CD4-positive, alpha-beta T cell treated with Interleukin-2 at 100 ng/mL for 4 hours (primary cell): ENCODE measurements around the gene EFNA4.

Source experiments
- DNase-seq: peaks from one replicate; pipeline ENCODE4 v3.0.0-alpha.2; 2020; ENCODE audit warnings: low spot score

Gene EFNA4

DNA sequence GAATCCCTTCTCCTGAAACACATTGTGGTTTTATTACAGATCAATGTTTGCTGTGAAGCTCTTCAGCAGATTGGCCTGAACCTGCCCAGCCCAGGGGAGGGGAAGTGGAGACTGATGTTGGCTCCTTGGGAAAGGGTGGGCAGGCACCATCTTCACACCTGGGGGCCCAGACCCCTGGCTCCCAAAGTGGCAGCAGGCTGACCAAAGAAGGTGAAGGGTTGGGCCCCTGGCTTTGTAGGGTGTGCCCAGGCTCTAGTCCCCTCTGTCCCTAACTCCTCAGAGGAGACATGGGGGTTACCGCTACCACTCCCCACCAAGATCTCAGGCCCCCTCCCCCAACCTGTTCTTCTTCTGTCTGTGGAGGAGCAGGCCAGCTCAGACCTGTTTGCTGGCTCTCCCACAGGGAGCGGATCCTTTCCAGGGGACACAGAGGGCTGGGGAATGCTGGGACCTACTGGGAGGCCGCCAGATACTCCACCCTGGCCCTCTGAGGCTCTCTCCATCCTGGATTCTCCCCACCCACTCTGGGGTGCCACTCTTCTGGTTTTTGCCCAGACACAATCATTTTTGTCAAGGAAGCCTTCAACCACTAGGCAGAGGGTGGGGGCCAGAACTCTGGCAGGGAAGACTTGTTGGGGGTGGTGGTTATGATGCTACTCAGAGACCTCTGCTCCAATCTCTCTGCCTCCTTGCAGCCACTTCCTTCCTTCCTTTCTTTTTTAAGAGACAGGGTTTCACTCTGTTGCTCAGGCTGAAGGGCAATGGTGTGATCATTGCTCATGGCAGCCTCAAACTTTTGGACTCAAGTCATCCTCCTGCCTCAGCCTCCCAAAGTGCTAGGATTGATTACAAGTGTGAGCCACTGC lies 10.1 kb downstream of the EFNA4 start:
- DNase-seq = no peak

DNA sequence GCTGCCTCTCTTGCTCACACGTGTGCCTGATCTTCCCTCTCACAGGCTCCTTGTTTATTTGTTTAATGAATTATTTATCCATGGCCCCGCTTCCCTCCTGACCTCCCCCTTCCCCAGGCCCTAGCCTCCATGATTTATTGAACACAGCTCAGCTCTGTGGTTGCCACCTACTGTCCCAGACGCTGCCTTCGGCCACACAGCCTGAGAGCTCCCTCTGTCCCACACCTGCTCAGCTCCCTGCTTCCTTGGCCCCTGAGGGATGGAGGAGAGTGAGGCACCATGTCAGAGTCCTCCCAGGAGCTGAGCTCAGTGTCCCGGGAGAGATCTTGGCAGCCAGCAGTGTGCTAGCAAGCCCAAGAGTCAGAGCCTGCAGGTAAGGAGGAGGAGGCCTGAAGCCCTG lies 12.0 kb downstream of the EFNA4 start:
- DNase-seq = no peak

DNA sequence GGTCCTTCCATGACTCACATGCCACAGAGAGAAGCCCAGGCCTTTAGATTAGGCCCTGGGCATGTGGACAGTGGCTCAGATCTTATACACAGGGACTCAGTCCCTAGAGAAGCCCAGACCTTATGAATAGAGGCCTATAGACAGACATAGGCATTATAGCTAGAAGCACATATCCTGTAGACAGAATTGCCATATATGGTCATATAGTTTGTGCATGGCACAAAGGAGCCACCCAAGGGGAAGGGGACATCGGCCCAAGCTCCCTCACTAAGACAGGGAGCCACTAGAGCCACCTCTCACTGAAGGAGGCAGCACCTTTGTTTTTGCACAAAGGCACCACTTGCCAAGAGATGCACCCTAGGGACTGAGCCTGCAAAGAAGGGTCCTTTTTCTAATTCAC lies 12.8 kb downstream of the EFNA4 start:
- no peak for DNase-seq

DNA sequence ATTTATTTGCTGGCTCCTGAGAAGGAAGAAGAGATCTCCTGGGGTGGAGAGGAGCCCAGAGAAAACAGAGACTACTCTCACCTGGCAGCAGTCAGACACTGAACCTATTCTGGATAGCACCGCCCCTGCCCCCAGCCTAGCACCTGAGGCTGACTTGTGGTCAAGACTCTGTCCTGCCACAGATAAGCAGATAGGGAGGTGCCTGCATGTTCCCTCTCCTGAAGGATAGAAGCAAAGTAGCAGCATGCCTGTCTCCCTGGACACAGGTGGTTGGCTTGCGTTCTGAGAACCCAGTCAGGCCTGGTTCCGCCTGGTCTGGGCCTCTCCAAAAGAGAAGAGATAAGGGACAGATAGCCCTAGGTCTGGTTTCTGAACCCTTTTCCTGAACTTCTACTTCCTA lies 13.8 kb downstream of the EFNA4 start:
- no peak for DNase-seq

DNA sequence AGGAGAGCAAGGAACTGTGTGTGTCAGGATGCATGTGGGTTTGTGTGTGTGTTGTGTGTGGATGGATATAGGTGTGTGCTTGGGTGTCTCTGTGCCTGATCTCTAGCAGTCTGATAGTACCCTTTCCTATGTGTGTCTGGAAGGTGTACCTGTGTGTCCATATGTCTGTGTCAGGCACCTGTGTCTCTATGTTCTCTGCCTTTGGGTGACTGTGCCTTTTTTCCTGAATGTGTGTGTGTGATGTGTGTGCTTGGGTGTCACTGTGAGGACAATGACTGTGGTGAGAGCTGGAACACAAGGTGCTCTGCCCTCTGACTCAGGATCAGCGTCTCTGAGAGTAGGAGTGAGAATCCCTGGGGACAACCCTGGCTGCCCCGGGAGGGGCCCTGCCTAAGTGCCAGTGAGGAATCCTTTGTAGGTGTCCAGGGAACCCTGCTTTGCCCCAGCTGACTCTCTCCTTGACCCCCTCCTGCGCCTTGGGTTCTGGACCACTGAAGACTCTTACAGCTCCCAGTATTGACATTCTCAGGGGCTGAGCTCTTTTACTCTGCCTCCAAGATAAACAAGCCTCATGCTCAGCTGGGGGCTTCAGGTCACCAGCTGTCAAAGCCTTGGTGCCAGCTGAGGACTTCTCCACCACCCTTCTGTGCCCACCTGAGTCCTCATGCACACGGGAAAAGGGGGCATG lies 14.4 kb downstream of the EFNA4 start:
- DNase-seq = no peak

DNA sequence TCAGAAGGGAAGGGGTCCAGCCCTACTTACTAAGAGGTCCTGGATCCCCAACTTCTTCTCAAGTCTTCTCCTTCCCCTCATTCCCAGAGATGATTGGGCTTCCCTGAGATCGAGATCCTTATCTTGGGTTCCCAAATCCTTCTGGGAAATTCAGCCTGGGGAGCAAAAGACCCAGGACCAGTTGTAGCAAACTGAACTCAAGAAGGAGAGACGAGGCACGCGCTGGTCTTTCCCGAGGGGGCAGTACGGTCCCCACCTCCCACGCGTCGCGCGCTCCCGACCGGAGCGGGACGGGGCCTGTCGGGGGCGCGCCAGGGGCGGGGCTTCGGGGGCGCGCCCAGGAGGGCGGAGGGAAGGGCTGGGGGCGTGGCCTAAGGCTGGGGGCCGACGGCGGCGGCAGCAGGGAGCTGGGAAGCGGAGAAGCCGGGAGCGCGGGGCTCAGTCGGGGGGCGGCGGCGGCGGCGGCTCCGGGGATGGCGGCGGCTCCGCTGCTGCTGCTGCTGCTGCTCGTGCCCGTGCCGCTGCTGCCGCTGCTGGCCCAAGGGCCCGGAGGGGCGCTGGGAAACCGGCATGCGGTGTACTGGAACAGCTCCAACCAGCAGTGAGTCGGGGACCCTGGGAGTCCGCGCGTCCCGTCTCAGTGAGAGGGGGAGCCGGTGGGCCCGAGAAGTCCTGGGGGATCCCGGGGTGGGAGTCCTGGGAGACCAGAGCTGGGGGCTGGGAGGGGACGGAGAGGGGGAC lies 15.1 kb downstream of the EFNA4 start, which contains the start of gene EFNA3:
TSS of gene EFNA3 (plus strand) at position 369 of the 741 bp plus-strand sequence. CDS start at position 474, 105 bp downstream.
- peak; percentile 51 for DNase-seq

DNA sequence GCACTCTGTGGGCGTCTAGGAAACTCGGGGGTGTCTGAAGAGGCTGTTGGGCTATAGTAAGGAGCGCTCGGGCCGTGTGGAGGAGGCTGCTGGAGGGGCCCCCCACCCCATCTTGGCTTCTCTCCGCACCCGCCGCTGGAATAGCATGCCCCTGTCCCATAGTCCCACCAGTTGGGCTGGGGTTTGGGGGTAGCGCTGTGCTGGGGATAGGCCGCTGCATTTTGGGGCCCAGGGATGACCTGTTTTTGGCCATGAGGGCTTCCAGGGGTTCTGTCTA lies 15.6 kb downstream of the EFNA4 start:
- DNase-seq = no peak

DNA sequence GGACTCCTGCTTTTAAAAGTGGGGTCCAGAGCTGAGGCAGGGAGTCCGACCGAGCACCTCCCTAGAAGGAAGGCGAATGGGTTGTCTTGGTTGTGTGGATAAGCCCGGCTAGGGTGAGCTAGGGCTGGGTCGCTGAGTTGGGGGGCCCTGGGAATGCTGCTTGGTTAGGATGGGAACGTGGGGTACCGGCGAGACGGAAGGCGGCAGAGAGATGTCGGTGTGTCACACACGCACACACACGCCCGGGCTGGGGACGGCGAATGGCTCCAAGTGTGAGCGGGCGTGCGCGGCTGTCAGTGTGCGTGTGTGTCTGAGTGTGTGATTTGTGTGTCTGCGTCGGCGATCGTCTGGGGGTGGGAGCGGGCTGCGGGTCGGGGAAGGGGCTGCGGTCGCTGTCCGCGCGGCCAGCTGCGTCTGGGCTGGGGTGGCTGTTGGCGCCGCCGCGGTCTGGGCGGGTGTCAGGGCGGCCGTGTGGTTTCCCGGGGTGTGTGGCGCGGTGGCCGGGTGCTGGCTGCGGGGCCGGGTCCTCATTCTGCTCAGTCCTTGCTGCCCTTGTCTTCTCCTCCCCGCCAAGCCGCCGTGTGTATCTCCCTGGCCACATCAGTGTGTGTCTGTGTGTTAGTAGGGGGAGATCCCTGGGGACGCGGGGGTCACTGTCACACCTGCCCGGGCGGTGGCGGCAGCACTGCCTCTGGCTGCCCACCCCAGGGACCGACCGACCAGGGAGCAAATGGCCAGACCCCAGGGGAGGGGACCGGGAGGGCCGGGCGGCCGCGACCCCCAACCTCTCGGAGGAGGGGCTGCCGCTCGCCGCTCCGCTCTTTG lies 16.2 kb downstream of the EFNA4 start:
- DNase-seq = no peak

DNA sequence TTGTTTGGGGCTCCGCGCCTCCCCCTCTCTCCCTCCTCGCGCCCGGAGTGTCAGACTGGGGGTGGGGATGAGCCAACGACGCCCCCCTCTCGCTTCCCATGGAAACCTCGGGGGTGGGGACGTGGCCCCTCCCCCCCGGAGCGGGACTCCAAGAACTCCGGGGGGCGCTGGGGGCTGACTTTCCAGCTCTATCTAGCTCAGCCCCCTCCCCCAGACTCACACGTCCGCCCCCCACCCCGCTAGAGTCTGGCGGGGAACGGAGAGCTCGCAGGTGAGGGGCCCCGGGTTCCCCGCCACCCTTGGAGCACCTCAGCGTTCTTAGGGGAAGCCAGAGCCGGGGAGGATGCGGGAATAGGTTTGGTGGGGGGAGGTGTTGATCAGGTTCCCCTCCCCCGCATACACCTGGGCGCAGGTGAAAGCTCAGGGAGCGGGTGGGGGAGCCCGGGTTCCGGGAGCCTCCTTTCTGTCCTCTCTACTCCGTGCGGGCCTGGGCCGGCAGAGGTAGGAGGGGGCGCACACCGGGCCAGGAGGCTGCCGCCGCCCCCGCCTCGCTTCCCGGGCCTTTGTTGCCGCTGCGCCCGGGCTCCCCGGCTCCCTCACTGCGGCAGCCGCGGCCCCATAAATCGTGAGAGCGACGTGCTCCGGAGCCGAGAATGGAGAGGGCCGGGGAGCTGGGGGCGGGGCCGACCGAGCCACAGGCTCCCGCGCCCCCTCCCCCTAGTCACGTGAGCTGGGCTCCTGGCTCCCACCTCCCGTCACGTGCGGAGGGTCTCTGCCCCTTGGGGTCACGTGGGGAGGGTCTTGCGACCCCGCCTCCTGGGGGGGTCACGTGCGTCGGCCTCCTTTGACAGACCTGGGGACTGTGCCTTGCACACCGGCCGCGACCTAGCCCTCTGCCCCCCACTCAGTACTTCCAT lies 17.0 kb downstream of the EFNA4 start:
- no peak for DNase-seq

DNA sequence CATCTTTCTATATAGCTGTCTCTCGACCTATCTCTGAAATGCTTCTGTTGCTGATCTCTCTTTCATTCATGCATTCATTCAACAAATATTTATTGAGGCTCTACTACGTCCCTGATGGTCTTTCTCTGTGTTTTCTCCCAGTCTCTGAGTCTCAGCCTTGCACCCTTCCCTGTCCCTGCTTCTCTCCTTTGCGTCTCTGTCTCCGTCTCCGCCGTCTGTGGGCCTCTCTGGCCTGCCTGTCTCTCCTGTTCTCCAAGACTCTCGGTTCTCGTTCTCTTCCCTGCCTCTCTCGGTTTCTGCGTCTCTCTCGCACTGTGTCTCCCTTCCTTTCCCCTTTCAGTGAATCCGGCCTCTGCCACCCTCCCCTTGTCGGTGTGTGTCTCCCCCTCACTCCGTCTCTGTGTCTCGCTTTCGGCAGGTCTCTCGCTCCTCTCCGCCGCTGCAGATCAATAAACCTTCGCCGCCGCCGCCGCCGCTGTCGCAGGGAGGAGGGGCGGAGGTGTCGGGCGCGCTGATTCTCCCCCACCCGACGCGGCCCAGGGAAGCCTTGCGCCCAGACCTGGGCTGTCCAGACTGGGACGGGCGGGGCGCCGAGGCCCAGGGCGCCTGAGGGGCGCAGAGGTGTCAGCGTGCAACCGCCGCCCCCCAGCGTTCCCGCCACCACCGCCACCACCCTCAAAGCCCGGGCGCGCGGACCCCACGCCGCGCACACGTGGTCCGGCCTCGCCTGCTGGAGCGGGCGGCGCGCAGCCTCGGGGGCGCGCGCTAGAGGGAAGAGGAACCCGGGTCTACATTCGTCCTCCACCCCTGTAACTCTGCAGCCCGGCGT lies 18.1 kb downstream of the EFNA4 start:
- no peak for DNase-seq

DNA sequence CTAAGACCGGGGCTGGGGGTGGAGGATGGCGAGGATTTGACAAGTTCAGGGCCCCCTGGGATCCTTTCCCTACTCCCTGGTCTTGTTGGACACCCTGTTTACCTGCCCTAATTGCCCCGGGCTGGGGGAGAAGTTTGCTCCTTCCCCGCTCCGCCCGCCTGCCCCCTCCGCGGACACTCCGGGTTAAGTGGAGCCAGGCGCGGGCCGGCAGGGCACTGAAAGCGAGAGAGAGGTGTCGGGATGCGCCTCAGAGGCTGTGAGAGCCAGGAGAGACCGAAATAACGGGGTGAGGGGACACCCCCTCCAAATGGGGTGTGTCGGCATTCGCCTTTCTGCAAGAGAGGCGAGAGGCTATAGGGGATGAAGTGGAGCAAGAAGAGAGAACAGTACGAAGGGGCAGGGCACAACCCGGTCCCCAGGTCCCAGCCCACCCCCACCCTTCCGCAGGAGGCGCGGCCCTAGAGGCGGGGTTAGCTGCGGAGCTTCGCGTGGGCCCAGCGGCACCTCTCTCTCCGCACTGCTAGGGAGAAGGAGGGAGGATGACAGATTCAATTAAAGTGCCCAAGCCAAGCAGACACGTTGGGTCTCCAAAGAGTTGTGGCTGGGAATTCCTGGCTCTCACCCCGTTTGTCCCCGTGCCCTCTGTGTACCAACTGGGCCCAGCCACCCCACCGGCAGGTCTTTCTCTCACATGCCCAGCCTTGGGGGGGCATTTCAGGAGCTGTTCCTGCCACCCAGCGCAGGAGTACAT lies 18.9 kb downstream of the EFNA4 start:
- no peak for DNase-seq

DNA sequence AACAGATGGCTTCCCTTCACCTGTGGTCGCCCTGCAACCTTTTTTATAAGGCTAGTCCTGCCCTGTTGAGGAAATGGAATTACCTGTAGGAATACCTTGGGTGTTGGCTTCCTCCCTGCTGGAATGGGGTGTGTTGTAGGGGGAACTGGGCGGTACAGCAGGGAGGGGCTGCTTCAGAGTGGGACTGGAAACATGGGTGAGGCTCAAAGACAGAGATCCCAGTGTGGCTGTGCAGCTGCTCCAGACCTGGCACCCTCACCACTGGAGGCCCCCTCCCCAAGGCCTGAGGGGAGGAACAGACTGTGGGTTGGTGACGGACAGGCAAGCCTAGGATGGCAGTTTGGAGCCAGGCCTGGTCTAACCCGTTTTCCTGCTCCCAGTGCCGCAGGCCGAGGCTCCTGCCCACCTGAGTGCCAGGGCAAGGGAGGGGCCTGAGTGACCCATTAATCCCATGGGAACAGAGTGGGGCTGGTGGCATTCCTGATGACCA lies 19.6 kb downstream of the EFNA4 start:
- DNase-seq = no peak

DNA sequence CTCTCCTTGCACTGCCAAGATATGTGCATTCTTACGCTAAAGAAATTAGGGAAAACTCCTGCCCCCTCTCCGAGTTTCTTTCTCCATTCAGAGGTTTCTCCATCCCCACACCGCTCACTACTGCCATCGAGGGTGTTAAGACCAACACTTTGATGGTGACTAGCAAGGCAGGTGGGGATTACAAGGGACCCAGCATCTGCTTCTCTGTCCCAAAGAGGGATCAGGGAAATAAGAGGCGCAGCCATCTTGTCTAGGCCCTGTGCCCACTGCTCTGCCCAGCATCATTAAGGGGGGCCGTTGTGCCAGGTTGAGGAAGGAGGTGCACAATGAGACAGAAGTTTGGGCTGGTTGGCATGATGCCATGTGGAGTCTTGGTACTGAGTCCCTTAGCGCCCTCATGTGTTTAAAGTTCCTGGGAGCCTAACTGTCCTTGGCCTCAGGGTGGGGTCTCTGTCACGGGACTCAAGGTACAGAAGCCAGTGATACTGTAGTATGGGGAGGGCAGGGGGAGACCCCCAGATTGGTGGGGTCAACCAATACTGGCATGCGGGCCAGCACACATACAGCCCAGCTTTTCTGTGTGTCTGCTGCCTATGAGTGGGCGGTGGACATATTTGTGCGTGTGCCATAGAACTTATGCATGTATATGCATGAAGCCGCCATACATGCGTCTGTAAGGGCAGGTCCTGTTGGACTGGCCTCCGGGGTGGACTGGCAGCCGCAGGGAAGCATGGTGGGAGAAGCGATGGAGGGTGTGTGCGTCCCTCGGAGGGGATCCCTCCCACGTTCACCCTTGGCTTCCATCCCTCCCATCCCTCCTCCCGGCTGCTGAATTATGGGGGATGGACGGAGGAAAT lies 20.6 kb downstream of the EFNA4 start:
- DNase-seq = no peak

DNA sequence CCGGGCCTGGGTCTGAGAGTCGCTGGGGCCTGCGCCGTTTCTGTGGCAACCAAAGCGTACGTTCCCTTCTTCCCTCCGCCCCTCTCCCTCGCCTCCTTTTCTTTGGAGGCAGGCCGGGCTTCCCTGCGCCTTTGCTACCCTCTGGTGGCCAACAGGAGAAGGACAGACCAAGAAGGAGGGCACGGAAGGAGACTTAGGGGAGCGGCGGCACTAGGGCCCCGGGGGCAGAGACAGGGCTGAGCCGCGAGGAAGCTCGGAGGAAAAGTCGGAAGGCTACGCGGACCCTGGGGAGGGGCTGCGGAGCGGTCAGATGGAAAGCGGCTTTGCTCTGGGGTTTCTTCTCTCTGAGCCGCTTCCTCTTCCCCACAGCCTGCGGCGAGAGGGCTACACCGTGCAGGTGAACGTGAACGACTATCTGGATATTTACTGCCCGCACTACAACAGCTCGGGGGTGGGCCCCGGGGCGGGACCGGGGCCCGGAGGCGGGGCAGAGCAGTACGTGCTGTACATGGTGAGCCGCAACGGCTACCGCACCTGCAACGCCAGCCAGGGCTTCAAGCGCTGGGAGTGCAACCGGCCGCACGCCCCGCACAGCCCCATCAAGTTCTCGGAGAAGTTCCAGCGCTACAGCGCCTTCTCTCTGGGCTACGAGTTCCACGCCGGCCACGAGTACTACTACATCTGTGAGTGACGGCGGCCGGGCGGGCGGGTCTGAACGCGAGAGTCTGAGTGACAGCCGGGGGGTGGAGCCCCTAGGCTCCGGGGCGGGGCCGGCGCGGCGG lies 21.4 kb downstream of the EFNA4 start:
- peak; percentile 92 for DNase-seq

DNA sequence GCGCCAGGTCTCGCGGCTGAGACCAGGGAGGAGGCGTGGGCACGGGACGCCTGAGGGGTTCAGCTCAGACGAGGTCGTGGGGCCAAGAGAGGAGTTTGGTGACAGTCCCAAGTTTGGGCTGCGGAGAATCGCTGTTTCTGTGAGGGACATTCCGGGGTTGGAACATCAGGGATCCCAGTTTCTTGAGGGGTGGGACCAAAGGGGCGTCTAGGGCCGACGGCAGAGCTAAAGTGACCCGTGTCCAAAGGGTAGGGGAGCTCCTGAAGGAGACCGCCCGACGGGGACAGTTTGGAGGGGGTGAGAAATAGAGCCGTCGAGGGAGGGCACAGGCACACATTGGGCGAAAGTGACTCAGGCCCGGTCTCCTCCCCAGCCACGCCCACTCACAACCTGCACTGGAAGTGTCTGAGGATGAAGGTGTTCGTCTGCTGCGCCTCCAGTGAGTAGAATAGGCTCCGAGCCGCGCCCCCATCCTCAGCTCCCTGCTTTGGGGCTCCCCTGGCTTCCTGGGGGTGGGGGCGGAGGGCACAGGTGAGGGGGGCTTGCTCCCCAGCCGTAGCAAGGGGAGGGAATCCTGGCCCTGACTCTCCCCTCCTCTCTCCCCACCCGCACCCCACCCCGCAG lies 22.1 kb downstream of the EFNA4 start:
- DNase-seq = peak; percentile 83

DNA sequence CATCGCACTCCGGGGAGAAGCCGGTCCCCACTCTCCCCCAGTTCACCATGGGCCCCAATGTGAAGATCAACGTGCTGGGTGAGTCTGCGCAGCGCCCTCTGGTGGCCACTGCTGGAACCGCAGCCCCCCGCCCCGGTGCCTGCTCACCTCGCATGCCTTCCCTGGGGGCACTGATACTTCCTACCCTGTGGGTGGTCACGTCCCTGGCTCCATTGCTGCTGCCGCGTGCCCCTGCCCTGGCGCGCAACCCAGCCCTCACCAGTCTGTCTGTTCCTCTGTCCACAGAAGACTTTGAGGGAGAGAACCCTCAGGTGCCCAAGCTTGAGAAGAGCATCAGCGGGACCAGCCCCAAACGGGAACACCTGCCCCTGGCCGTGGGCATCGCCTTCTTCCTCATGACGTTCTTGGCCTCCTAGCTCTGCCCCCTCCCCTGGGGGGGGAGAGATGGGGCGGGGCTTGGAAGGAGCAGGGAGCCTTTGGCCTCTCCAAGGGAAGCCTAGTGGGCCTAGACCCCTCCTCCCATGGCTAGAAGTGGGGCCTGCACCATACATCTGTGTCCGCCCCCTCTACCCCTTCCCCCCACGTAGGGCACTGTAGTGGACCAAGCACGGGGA lies 22.7 kb downstream of the EFNA4 start:
- peak; percentile 77 for DNase-seq
